Natural killer cell (primary cell): ENCODE results near the gene BCAM. TPM values are rescaled to one million over a fixed set of nuclear protein-coding genes. Genes with fewer than 3 reads are reported as not detected.

Experiments
- ATAC-seq, 3 donors: fragments of 150-1000 bp in 2 of 3; fragments of 200-7000 bp in 1 of 3; cut with Tn5 transposase; 1 replicate in 1 of 3; 2 replicates in 2 of 3; pipeline ENCODE4 v1.10.0; 2021; ENCODE audit warnings: mild to moderate bottlenecking in 2 of 3, moderate library complexity in 2 of 3
- DNase-seq, 2 donors: peaks; one replicate each; pipeline versions ENCODE4 v3.0.0 to v3.0.0-alpha.2; 2013 to 2021; ENCODE audit warnings: mixed read lengths in 1 of 2
- H3K27ac ChIP-seq: one replicate; pipeline ENCODE4 v1.5.1; 2013; ENCODE audit warnings: mild to moderate bottlenecking, low read length
- H3K27me3 ChIP-seq: one replicate; pipeline ENCODE4 v1.6.1; 2013; ENCODE audit warnings: low read length; ENCODE audit not compliant: control insufficient read depth, insufficient read depth
- H3K36me3 ChIP-seq: one replicate; pipeline ENCODE4 v1.6.1; 2013; ENCODE audit warnings: low read length; ENCODE audit not compliant: control insufficient read depth, insufficient read depth
- H3K4me1 ChIP-seq: one replicate; pipeline ENCODE4 v1.6.1; 2013; ENCODE audit warnings: low read length; ENCODE audit not compliant: control insufficient read depth, insufficient read depth
- H3K4me3 ChIP-seq: one replicate; pipeline ENCODE4 v1.5.1; 2013; ENCODE audit warnings: low read length
- H3K9me3 ChIP-seq: one replicate; pipeline ENCODE4 v1.6.1; 2013; ENCODE audit warnings: low read length; ENCODE audit not compliant: control insufficient read depth, insufficient read depth
- H3K27ac Mint-ChIP-seq, 2 donors: one replicate each; pipeline ENCODE4 v1.8.0; 2022; ENCODE audit warnings: mild to moderate bottlenecking in 2 of 2, mixed read lengths in 2 of 2, moderate library complexity in 1 of 2
- H3K27me3 Mint-ChIP-seq, 2 donors: one replicate each; pipeline ENCODE4 v1.8.0; 2022; ENCODE audit warnings: low read depth in 2 of 2, mixed read lengths in 2 of 2
- H3K36me3 Mint-ChIP-seq: one replicate; pipeline ENCODE4 v1.8.0; 2022; ENCODE audit warnings: mixed read lengths
- H3K4me1 Mint-ChIP-seq, 2 donors: one replicate each; pipeline ENCODE4 v1.8.0; 2022; ENCODE audit warnings: mixed read lengths in 2 of 2
- H3K4me3 Mint-ChIP-seq: one replicate; pipeline ENCODE4 v1.8.0; 2022; ENCODE audit warnings: mild to moderate bottlenecking, moderate library complexity, mixed read lengths
- H3K9me3 Mint-ChIP-seq, 2 donors: one replicate each; pipeline ENCODE4 v1.8.0; 2022; ENCODE audit warnings: mixed read lengths in 2 of 2
- CTCF ChIP-seq: fragments of 200-600 bp; IDR thresholded peaks from one replicate; pipeline ENCODE4 v1.8.0; 2022; ENCODE audit warnings: antibody characterized with exemption
- WGBS: methylation state at CpG from one replicate; pipeline ENCODE4 v1.1.7; 2013; ENCODE audit warnings: missing lambda C conversion rate; ENCODE audit not compliant: insufficient coverage; 5-methylcytosine and 5-hydroxymethylcytosine counted together
- intact Hi-C: fragments of 100-400 bp; cut with micrococcal nuclease; formaldehyde crosslinking; loops from one replicate; pipeline ENCODE4 v1.14.2; 2022
- total RNA-seq, 4 donors: library from RNA; stranded (reverse); fragments of 120-200 nt in 1 of 4; gene quantifications; one replicate each; pipeline versions ENCODE4 v1.2.3 to v1.2.4, GENCODE V29; 2013 to 2022

The BCAM gene
- total RNA-seq, 3 donors from 2014 or later (not counting 1 experiment from before 2014, with no cell fraction given) = not detected

- peaks cover 0 to 3% of the 10 kb centered on the region in 2 donors for H3K4me1 Mint-ChIP-seq
- DNase-seq = no peak
- Histone ChIP-seq H3K4me1 (peaks cover 9% of the 10 kb centered on the region), H3K36me3 (no peaks in the 10 kb centered on the region), H3K9me3 (no peaks in the 10 kb centered on the region), H3K27ac (no peak overlapping the region), H3K4me3 (no peak overlapping the region), H3K27me3 (peaks cover 2% of the 10 kb centered on the region)
- 87% methylated on average over 13 of the region's 13 CpGs for WGBS
- intact Hi-C loops = loop anchor here (5.0 to 10.0 kb wide), 2 partner anchors 251 to 534 kb away; no protein-coding TSS in a partner anchor
- H3K27me3 Mint-ChIP-seq = peaks cover 0 to 10% of the 10 kb centered on the region in 2 donors
- H3K4me3 Mint-ChIP-seq = no peak overlapping the region
- TF ChIP-seq CTCF = no peak
- no peaks in the 10 kb centered on the region for H3K36me3 Mint-ChIP-seq
- H3K27ac Mint-ChIP-seq = no peak overlapping the region
- no peaks in the 10 kb centered on the region for H3K9me3 Mint-ChIP-seq
- ATAC-seq = no peak
Measured at GRCh38 chr19:44803442-44804428, 5.2 kb upstream of the BCAM start.

- Mint-ChIP-seq H3K4me1 (peaks cover 0 to 3% of the 10 kb centered on the region in 2 donors), H3K9me3 (no peaks in the 10 kb centered on the region), H3K27me3 (peaks cover 0 to 10% of the 10 kb centered on the region in 2 donors), H3K4me3 (no peak overlapping the region), H3K36me3 (no peaks in the 10 kb centered on the region), H3K27ac (no peak overlapping the region)
- no peaks in the 10 kb centered on the region for H3K36me3 ChIP-seq
- DNase-seq (no peak), ATAC-seq (no peak)
- H3K27me3 ChIP-seq = peaks cover 8% of the 10 kb centered on the region
- no peak overlapping the region for H3K27ac ChIP-seq
- no peak for TF ChIP-seq CTCF
- H3K4me3 ChIP-seq = no peak overlapping the region
- H3K4me1 ChIP-seq = peaks cover 11% of the 10 kb centered on the region
- H3K9me3 ChIP-seq = no peaks in the 10 kb centered on the region
- intact Hi-C loops = loop anchor here (10.0 kb wide), 1 partner anchor 249 kb away; no protein-coding TSS in a partner anchor
- WGBS = 90% methylated on average over 7 of the region's 7 CpGs
Measured at GRCh38 chr19:44806291-44806690, 2.6 kb upstream of the BCAM start.

GRCh38 chr19:44807162-44807561, 1.7 kb upstream of the BCAM start:
- no peak overlapping the region for H3K4me3 Mint-ChIP-seq
- Histone ChIP-seq H3K4me3 (no peak overlapping the region), H3K27ac (no peak overlapping the region), H3K27me3 (peaks cover 8% of the 10 kb centered on the region), H3K9me3 (no peaks in the 10 kb centered on the region), H3K36me3 (no peaks in the 10 kb centered on the region), H3K4me1 (peaks cover 11% of the 10 kb centered on the region)
- intact Hi-C loops = loop anchor here (10.0 kb wide), 1 partner anchor 248 kb away; no protein-coding TSS in a partner anchor
- H3K36me3 Mint-ChIP-seq = no peaks in the 10 kb centered on the region
- WGBS = 82% methylated on average over 5 of the region's 5 CpGs
- peaks cover 0 to 3% of the 10 kb centered on the region in 2 donors for H3K4me1 Mint-ChIP-seq
- no peak for DNase-seq
- peaks cover 0 to 10% of the 10 kb centered on the region in 2 donors for H3K27me3 Mint-ChIP-seq
- ATAC-seq = no peak
- H3K9me3 Mint-ChIP-seq = no peaks in the 10 kb centered on the region
- TF ChIP-seq CTCF = no peak
- no peak overlapping the region for H3K27ac Mint-ChIP-seq
